ENCODE results near the gene RASA4.
"Not testable (repeated sequence)": the region's sequence is repeated elsewhere in the genome, so short reads cannot be mapped to it uniquely, and the experiment has no call there.

RASA4 gene

GRCh38 chr7:102616507-102617125 lies at the start of gene RASA4:
Gene RASA4 (minus strand): TSS chr7:102616756. CDS start chr7:102616689, 67 bp downstream.
- DNase-seq (ENCODE audit: low spot score): not testable (repeated sequence)

- DNase-seq (ENCODE audit: low spot score): not testable (repeated sequence)
Observed at GRCh38 chr7:102664765-102665164, 48.2 kb upstream of the RASA4 start.

- DNase-seq (ENCODE audit: low spot score): not testable (repeated sequence)
Observed at GRCh38 chr7:102649924-102650323, 33.4 kb upstream of the RASA4 start, which contains the start of gene SPDYE2B. Gene SPDYE2B (plus strand): TSS chr7:102650319. CDS start chr7:102652349, 2,030 bp downstream.

GRCh38 chr7:102647813-102648212 lies 31.3 kb upstream of the RASA4 start:
- DNase-seq (ENCODE audit: low spot score): not testable (repeated sequence)

GRCh38 chr7:102643404-102643803 lies 26.8 kb upstream of the RASA4 start:
- not testable (repeated sequence) for DNase-seq (ENCODE audit: low spot score)

- not testable (repeated sequence) for DNase-seq (ENCODE audit: low spot score)
Observed at GRCh38 chr7:102642691-102643090, 26.1 kb upstream of the RASA4 start, which contains the start of gene UPK3BL1. Gene UPK3BL1 (minus strand): TSS chr7:102642791. CDS start chr7:102642741, 50 bp downstream.

- peak; percentile 12 for DNase-seq (ENCODE audit: low spot score)
Observed at GRCh38 chr7:102638848-102639247, 22.3 kb upstream of the RASA4 start.

- not testable (repeated sequence) for DNase-seq (ENCODE audit: low spot score)
Observed at GRCh38 chr7:102636956-102637355, 20.4 kb upstream of the RASA4 start.

GRCh38 chr7:102635354-102635753 lies 18.8 kb upstream of the RASA4 start:
- not testable (repeated sequence) for DNase-seq (ENCODE audit: low spot score)

GRCh38 chr7:102634299-102634698 lies 17.7 kb upstream of the RASA4 start:
- DNase-seq (ENCODE audit: low spot score): not testable (repeated sequence)

GRCh38 chr7:102630622-102631021 lies 14.1 kb upstream of the RASA4 start:
- DNase-seq (ENCODE audit: low spot score): not testable (repeated sequence)

- DNase-seq (ENCODE audit: low spot score): not testable (repeated sequence)
Observed at GRCh38 chr7:102627271-102627904, 10.8 kb upstream of the RASA4 start.

- peak; percentile 6 for DNase-seq (ENCODE audit: low spot score)
Observed at GRCh38 chr7:102618122-102618521, 1.6 kb upstream of the RASA4 start.

GRCh38 chr7:102615930-102616329 lies 626 bp downstream of the RASA4 start:
- DNase-seq (ENCODE audit: low spot score): not testable (repeated sequence)

GRCh38 chr7:102614873-102615272 lies 1.7 kb downstream of the RASA4 start:
- not testable (repeated sequence) for DNase-seq (ENCODE audit: low spot score)

GRCh38 chr7:102614346-102614697 lies 2.2 kb downstream of the RASA4 start:
- not testable (repeated sequence) for DNase-seq (ENCODE audit: low spot score)

- not testable (repeated sequence) for DNase-seq (ENCODE audit: low spot score)
Observed at GRCh38 chr7:102613575-102614345, 2.8 kb downstream of the RASA4 start.

- not testable (repeated sequence) for DNase-seq (ENCODE audit: low spot score)
Observed at GRCh38 chr7:102611675-102612325, 4.8 kb downstream of the RASA4 start.

- DNase-seq (ENCODE audit: low spot score): not testable (repeated sequence)
Observed at GRCh38 chr7:102611013-102611674, 5.4 kb downstream of the RASA4 start.

GRCh38 chr7:102610441-102610840 lies 6.1 kb downstream of the RASA4 start:
- not testable (repeated sequence) for DNase-seq (ENCODE audit: low spot score)

GRCh38 chr7:102609734-102610133 lies 6.8 kb downstream of the RASA4 start:
- DNase-seq (ENCODE audit: low spot score): not testable (repeated sequence)
